Dedifferentiated amniotic fluid mesenchymal stem cell (primary cell): ENCODE measurements around the gene NECAP2.
"Not testable (repeated sequence)": the region's sequence is repeated elsewhere in the genome, so short reads cannot be mapped to it uniquely, and the experiment has no call there.

ENCODE experiments used
- DNase-seq: peaks from one replicate; pipeline ENCODE4 v3.0.0-alpha.2; 2016; ENCODE audit errors: extremely low spot score

NECAP2 gene

GRCh38 chr1:16425125-16426025 is 15.1 kb upstream of the NECAP2 start:
- DNase-seq: no peak

DNA sequence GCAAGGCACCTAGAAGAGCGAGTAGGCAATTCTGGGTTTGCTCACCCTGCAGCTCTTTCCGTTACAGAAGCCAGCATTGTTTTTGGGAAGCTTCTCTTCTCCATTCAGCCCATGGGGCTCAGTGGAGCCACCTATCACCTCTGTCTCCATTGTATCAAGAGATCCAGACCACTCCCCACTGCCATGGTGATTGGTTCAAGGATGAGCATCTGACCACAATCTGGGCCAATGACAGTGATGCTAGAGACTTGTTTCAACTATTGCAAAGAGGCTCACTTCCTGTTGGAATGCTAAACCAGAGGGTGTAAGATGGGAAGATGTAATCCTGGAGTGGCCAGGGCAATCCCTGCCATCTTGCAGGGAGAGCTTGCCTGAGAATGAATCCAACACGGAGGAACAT is 9.9 kb upstream of the NECAP2 start:
- DNase-seq: no peak

DNA sequence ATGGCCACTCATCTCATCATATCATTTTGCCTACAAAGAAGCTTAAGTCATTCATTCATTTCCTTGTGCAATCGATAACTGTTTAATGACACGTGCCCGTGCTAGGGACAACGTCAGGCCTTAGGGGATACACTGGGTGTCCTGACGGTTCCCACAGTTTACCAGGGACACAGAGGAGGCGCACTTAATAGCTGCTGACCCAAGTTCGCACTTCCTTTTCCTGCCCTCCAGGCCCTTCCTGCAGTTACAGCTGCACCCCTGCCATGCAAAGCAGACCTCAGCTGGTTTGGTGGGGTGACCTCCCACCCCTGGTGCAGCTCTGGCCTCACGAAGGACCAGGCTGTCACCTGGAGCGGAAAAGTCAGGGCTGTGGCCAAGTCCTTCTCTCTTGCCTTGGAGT is 7.5 kb upstream of the NECAP2 start:
- no peak for DNase-seq

DNA sequence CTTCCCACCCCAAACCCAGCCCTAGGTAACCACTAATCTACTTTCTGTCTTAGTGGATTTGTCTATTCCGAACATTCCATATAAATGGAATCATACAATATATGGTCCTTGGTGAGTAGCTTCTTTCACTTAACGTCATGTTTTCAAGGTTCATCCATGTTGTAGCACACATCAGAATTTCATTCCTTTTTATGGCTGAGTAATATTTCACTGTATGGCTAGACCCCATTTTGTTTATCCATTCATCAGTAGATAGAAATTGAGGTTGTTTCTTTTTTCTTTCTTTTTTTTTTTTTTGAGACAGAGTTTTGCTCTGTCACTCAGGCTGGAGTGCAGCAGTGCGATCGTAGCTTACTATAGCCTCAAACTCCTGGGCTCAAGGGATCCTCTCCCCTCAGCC is 6.5 kb upstream of the NECAP2 start:
- DNase-seq: no peak

- no peak for DNase-seq
Observed at GRCh38 chr1:16434501-16434900, 6.0 kb upstream of the NECAP2 start.

GRCh38 chr1:16436946-16437474 is 3.5 kb upstream of the NECAP2 start, which contains the start of gene SPATA21:
Gene SPATA21 (minus strand): TSS chr1:16437424. CDS start chr1:16431371, 6,053 bp downstream.
- no peak for DNase-seq

DNA sequence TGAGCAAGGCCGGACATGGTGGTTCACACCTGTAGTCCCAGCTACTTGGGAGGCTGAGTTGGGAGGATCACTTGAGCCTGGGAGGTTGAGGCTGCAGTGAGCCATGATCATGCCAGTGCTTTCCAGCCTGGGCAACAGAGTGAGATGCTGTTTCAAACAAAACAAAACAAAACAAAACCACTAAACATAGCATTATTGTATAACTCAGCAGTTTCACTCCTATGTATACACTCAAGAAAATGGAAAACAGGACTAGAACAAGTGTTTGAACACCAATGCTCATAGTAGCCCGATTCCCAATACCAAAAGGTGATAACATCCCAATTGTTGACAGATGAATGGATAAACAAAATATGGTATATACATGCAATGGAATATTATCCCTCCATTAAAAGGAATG is 2.0 kb upstream of the NECAP2 start:
- DNase-seq: no peak

DNA sequence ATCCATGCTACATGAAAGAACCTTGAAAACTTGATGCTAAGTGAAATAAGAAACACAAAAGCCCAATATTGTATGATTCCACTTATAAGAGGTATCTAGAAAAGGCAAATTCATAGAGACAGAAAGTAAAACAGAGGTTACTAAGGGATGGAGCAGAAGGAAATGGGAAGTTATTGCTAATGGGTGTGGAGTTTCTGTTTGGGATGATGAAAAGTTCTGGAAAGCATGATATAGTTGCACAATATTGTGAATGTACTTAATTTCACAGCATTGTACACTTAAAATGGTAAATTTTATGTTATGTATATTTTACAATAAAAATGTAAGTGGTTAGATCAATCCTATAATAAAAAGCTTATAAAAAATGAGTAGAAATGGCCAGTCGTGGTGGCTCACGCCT is 1.6 kb upstream of the NECAP2 start:
- DNase-seq: no peak

DNA sequence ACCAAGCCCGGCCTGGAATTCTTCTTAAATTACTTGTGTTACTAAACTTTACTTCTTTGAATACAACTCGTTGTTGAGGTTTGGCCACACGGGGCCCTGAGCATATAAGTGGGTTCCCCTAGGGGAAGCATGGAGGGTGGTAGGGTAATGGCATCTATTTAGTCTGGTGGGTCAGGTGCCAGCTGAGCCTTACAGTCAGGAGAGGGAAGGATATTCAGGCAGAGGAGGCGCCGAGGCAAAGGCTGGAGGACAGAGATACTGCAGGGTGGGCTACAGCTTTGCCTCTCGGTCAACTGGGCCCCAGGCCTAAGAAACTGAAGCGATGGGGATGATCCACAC is 424 bp upstream of the NECAP2 start:
- DNase-seq: no peak

GRCh38 chr1:16441282-16441665 is 750 bp downstream of the NECAP2 start:
- no peak for DNase-seq

DNA sequence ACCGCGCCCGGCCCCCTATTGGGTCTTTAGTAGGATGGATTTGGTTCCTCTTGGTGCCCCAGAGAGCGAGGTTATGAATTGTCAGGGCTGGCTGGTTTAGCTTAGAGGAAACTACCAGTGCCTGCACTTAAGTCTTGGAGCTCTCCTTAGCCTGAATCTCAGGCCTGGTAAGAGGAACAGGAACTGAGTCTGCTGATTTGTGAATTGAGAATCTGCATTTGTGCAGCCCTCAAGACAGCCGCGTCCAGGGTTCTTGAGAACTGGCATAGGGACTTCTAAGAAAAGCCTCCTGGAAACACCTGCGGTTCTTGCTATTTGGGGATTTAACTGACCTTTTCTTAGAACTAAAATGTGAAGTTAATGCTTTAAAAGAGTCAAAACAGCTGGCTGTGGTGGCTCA is 1.7 kb downstream of the NECAP2 start:
- DNase-seq: no peak

DNA sequence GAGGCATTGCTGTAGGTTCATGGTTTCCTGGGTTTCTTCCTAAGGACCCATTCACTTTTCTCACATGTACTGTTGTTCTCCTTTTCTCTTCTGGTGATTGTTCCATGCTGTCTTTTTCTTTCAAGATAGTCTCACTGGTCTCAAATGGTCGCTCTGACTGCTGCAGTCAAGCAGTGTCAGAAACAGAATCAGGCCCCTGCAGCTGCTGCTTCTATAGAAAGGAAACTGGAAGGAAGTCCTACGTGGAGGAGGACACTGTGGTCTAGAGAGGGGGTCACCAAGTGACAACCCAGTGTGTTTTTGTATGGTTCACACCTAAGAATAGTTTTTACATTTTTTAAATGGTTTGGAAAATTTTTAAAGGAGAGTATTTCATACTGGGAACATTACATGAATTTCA is 2.4 kb downstream of the NECAP2 start:
- DNase-seq: no peak

GRCh38 chr1:16443975-16444770 is 3.6 kb downstream of the NECAP2 start:
- DNase-seq: no peak

DNA sequence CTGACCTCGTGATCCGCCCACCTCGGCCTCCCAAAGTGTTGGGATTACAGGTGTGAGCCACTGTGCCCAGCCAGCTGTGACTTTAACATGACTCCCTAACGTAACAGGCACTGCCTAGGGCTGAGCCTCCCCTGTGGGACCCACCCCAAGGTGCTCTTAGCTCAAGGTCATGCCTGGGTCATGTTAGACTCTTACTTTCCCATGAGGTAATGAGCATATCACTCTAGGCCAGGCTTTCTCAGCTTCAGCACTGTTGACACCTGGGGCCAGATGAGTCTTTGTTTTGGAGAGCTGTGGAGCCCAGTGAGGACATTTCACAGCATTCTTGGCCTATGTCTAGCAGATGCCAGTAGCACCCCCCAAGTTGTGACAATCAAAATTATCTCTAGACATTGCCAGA is 4.5 kb downstream of the NECAP2 start:
- no peak for DNase-seq

GRCh38 chr1:16446116-16446515 is 5.6 kb downstream of the NECAP2 start:
- no peak for DNase-seq

DNA sequence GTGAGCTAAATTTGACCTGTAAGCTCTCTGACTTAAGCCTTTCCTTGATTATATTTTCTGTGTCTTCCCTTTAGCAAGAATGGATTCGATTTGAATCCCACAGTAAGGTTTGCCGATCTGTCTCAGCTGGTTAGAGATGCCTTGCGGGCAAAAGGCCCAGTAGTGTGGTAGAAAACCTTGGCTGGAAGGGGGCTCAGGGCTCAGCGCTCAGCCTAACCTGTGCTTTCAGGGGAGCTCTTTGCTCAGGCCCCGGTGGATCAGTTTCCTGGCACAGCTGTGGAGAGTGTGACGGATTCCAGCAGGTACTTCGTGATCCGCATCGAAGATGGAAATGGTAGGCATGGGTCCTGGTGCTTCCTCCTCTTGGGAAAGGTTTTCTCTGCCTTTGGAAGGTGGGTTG is 7.1 kb downstream of the NECAP2 start:
- DNase-seq: no peak

DNA sequence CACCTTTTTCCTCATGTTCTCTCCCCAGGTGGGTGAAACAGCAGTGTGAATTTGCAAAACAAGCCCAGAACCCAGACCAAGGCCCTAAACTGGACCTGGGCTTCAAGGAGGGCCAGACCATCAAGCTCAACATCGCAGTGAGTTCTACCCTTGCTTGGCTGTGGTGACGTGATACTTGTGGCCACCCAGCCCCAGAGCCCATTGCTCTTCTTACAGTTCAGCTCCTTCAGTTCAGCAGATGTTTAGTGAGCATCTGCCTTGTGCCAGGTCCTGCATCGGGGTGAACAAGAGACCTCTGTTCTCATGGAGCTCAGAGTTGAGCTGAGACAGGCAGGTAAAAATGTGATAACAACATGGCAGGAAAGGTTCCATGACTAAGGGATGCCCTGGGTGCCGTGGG is 8.5 kb downstream of the NECAP2 start:
- DNase-seq: no peak

GRCh38 chr1:16449666-16450065 is 9.1 kb downstream of the NECAP2 start:
- DNase-seq: no peak

GRCh38 chr1:16450863-16451481 is 10.4 kb downstream of the NECAP2 start:
- no peak for DNase-seq

DNA sequence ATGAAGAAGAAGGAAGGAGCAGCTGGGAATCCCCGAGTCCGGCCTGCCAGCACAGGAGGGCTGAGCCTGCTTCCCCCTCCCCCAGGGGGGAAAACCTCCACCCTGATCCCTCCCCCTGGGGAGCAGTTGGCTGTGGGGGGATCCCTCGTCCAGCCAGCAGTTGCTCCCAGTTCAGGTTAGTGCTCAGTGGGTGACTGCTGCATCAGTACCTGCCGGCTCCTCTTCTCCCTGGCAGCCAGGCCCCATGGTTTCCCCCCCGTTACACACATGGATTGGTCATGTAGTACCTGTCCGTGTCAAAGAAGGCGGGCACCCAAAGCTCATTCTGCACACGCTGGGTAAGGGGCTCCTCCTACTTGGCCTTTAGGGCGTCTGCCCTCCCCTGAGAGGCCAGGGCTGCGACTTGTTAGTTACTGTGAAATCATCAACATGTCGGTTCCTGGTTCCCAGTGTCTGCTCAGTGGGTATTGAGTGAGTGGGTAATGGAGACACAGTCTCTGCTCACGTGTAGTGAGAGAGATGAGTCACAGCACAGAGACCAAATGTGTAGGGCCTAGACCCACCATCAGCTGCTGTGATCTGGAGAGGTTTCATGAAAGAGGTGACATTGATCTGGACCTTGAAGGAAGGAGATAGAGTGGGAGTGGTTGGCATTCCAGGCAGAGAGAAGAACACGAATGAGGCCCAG is 11.5 kb downstream of the NECAP2 start:
- no peak for DNase-seq

DNA sequence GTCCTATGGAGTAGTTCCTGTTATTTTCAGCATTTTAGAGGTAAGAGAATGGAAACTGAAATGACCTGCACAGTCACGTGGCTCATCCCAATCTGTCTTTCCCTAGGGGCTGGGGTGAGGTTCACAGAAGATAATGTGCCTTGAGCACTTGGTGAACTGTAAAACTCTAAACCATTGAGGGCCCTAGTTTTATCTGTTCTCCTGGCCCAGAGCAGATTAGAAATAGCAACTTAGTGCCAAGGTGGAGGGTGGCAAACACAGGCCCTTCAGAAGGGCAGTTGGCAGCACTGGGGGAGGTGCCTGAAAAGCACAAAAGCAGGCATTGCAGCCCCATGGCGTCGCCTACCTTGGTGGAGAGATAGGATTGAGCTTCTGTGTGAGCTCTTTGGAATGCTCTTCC is 14.4 kb downstream of the NECAP2 start:
- not testable (repeated sequence) for DNase-seq

- DNase-seq: not testable (repeated sequence)
Observed at GRCh38 chr1:16456151-16456550, 15.6 kb downstream of the NECAP2 start.
